GM12878 (cell line): ENCODE data around the gene COL5A1. TPM values are rescaled to one million over a fixed set of nuclear protein-coding genes. Genes with fewer than 3 reads are reported as not detected.

Experiments
- ATAC-seq: fragments of 200-7000 bp; cut with Tn5 transposase; 3 replicates; pipeline ENCODE4 v1.9.1; 2020; ENCODE audit warnings: mild to moderate bottlenecking, moderate library complexity
- BruUV-seq: library from RNA; stranded (reverse); fragments of 400-500 nt; replicated peaks from 2 replicates; lab custom pipeline; 2021; lab: Mats Ljungman, UMichigan
- CTCF ChIA-PET: fragments of 300-600 bp; sonication (Branson Sonifier 250); formaldehyde crosslinking; extraction: SDS; loops from one replicate; lab custom pipeline; 2021; ENCODE audit warnings: inconsistent platforms; lab: Yijun Ruan, JAX
- POLR2A ChIA-PET: fragments of 350-600 bp; formaldehyde crosslinking; extraction: SDS; loops from one replicate; lab custom pipeline; 2021; ENCODE audit warnings: inconsistent platforms; lab: Charles Lee
- RAD21 ChIA-PET: fragments of 300-600 bp; sonication (Branson Sonifier 250); formaldehyde crosslinking; loops from one replicate; lab custom pipeline; 2023; ENCODE audit warnings: antibody characterized with exemption; ENCODE audit not compliant: unreplicated experiment; lab: Charles Lee
- SMC1A ChIA-PET: fragments of 300-600 bp; sonication (Branson Sonifier 250); formaldehyde crosslinking; loops from one replicate; lab custom pipeline; 2023; ENCODE audit not compliant: unreplicated experiment, uncharacterized antibody; lab: Charles Lee
- DNase-seq: peaks from one replicate; pipeline ENCODE4 v3.0.0-alpha.2; 2011; ENCODE audit warnings: low read depth, low spot score
- FAIRE-seq: peaks from 3 replicates; lab custom pipeline; 2011; peaks lifted over from hg19 to GRCh38; lab: Jason Lieb, UNC
- H2AFZ ChIP-seq: 2 replicates; pipeline ENCODE4 v1.6.0; 2011; ENCODE audit warnings: low read depth, low read length, control low read depth; ENCODE audit not compliant: control insufficient read depth
- H3K27ac ChIP-seq: 2 replicates; pipeline ENCODE4 v1.5.1; 2011; ENCODE audit warnings: control low read depth; ENCODE audit not compliant: control insufficient read depth, insufficient read depth
- H3K27me3 ChIP-seq, 2 experiments: replicated peaks in 1 of 2; 2 replicates each; pipeline versions ENCODE4 v1.6.0 to v1.6.1; 2011; ENCODE audit warnings: low read length in 1 of 2; ENCODE audit not compliant: control insufficient read depth in 2 of 2, insufficient read depth in 2 of 2
- H3K36me3 ChIP-seq, 2 experiments: 2 replicates each; pipeline ENCODE4 v1.5.1; 2011; ENCODE audit warnings: low read length in 1 of 2; ENCODE audit not compliant: control insufficient read depth in 2 of 2, insufficient read depth in 2 of 2
- H3K4me1 ChIP-seq: 2 replicates; pipeline ENCODE4 v1.6.1; 2011; ENCODE audit warnings: mild to moderate bottlenecking, low read length, moderate library complexity, mixed read lengths; ENCODE audit not compliant: control insufficient read depth, insufficient read depth
- H3K4me2 ChIP-seq: 2 replicates; pipeline ENCODE4 v1.6.0; 2011; ENCODE audit warnings: control low read depth; ENCODE audit not compliant: control insufficient read depth, insufficient read depth
- H3K4me3 ChIP-seq: fragments of 200-600 bp; sonication (generic); 2 replicates; pipeline ENCODE4 v1.5.1; 2016
- H3K79me2 ChIP-seq: 2 replicates; pipeline ENCODE4 v1.6.0; 2011; ENCODE audit warnings: low read length; ENCODE audit not compliant: control insufficient read depth, insufficient read depth
- H3K9ac ChIP-seq: 2 replicates; pipeline ENCODE4 v1.8.0; 2011; ENCODE audit warnings: low read length, control low read depth, mixed read lengths; ENCODE audit not compliant: control insufficient read depth, insufficient read depth
- H3K9me3 ChIP-seq: replicated peaks from 3 replicates; pipeline ENCODE4 v1.5.1; 2011; ENCODE audit warnings: mild to moderate bottlenecking, low read length; ENCODE audit not compliant: control insufficient read depth, insufficient read depth
- H4K20me1 ChIP-seq: 2 replicates; pipeline ENCODE4 v1.6.0; 2011; ENCODE audit not compliant: control insufficient read depth, insufficient read depth
- BMI1 ChIP-seq: fragments of 450-650 bp; IDR thresholded peaks from 2 replicates; pipeline ENCODE4 v1.6.1; 2016; ENCODE audit warnings: mild to moderate bottlenecking, moderate library complexity, borderline replicate concordance
- ESRRA ChIP-seq: IDR thresholded peaks from 2 replicates; pipeline ENCODE4 v1.6.1; 2012; ENCODE audit warnings: mild to moderate bottlenecking, low read length, improper control_type of control experiment
- HSF1 ChIP-seq: fragments of 150-350 bp; IDR thresholded peaks from 2 replicates; pipeline ENCODE4 v1.6.1; 2014; ENCODE audit warnings: mild to moderate bottlenecking, low read depth, low read length
- NFYB ChIP-seq: IDR thresholded peaks from 2 replicates; pipeline ENCODE4 v1.6.1; 2011; ENCODE audit warnings: low read depth, mild to moderate bottlenecking, low read length, improper control_type of control experiment, moderate library complexity; ENCODE audit not compliant: insufficient read depth
- NKRF ChIP-seq: fragments of 450-650 bp; conservative IDR thresholded peaks from 2 replicates; pipeline ENCODE4 v1.6.1; 2017; ENCODE audit warnings: mild to moderate bottlenecking, moderate library complexity
- PKNOX1 ChIP-seq: fragments of 450-650 bp; IDR thresholded peaks from 2 replicates; pipeline ENCODE4 v1.6.1; 2016; ENCODE audit warnings: mild to moderate bottlenecking
- RAD21 ChIP-seq: IDR thresholded peaks from 2 replicates; pipeline ENCODE4 v1.6.1; 2011; ENCODE audit warnings: mild to moderate bottlenecking, low read depth, low read length, moderate library complexity; ENCODE audit not compliant: insufficient read depth
- REST ChIP-seq: IDR thresholded peaks from 2 replicates; pipeline ENCODE4 v1.6.1; 2012; ENCODE audit warnings: mild to moderate bottlenecking, low read depth, low read length
- SMC3 ChIP-seq: IDR thresholded peaks from 2 replicates; pipeline ENCODE4 v1.6.1; 2011; ENCODE audit warnings: low read length, improper control_type of control experiment, borderline replicate concordance
- TCF7 ChIP-seq: IDR thresholded peaks from 2 replicates; pipeline ENCODE4 v1.6.1; 2014; ENCODE audit warnings: antibody characterized with exemption, borderline replicate concordance
- ZBTB11 ChIP-seq: fragments of 450-650 bp; formaldehyde crosslinking; IDR thresholded peaks from 2 replicates; pipeline ENCODE4 v1.5.0; 2022; ENCODE audit warnings: mild to moderate bottlenecking, missing genetic modification characterization
- ZNF207 ChIP-seq: fragments of 450-650 bp; IDR thresholded peaks from 2 replicates; pipeline ENCODE4 v1.6.1; 2014; ENCODE audit warnings: antibody characterized with exemption, mild to moderate bottlenecking, borderline replicate concordance
- WGBS: methylation state at CpG from one replicate; pipeline ENCODE4 v1.1.6; 2016; ENCODE audit warnings: low lambda C conversion rate; ENCODE audit not compliant: insufficient replicate concordance, insufficient coverage; ENCODE audit errors: missing lambda C conversion rate; 5-methylcytosine and 5-hydroxymethylcytosine counted together
- in situ Hi-C: fragments of 300-500 bp; cut with MboI; formaldehyde crosslinking; loops from 9 replicates; pipeline ENCODE4 v1.14.3; 2018; ENCODE audit warnings: mixed read lengths
- intact Hi-C: fragments of 100-400 bp; cut with micrococcal nuclease; formaldehyde crosslinking; loops from one replicate; pipeline ENCODE4 v1.14.2; 2022; ENCODE audit not compliant: unreplicated experiment
- polyA plus RNA-seq, 11 experiments: library from polyadenylated mRNA; depleted of rRNA in 4 of 11; unstranded in 6 of 11; stranded (reverse) in 5 of 11; fragments of >200 nt; fragmentation: Nextera tagmentation in 4 of 11; fragmentation: Illumina TruSeq in 1 of 11; extraction: Ambion mirVana in 4 of 11; extraction: Trizol in 1 of 11; gene quantifications; 1 replicate in 1 of 11; 2 replicates in 10 of 11; pipeline versions ENCODE4 v1.2.1 to v1.2.3, GENCODE V29; 2011 to 2016; ENCODE audit warnings: inconsistent platforms in 2 of 11, missing spikeins in 2 of 11, low read depth in 1 of 11
- total RNA-seq, 4 experiments: library from RNA; depleted of rRNA in 3 of 4; stranded (reverse); fragments of >200 nt in 3 of 4; fragmentation: Illumina TruSeq in 1 of 4; extraction: Trizol in 1 of 4; gene quantifications; 2 replicates each; pipeline versions ENCODE4 v1.2.1 to v1.2.3, GENCODE V29; 2013 to 2021

Gene COL5A1
- total and polyA plus RNA-seq, 10 of the 15 experiments (the other 5 are each of a cell fraction or from before 2014, with no cell fraction given), result under 0.01 to 0.15 (median 0.13) TPM; not detected in 4

GRCh38 chr9:134850611-134851010 lies 209.0 kb downstream of the COL5A1 start:
- H3K36me3 ChIP-seq, result no peaks in the 10 kb centered on the region
- no peak for DNase-seq
- in situ Hi-C loops (no loop called here), intact Hi-C loops (no loop called here)
- no peak overlapping the region for H3K4me3 ChIP-seq
- H3K4me1 ChIP-seq, result 0 out of 2 replicates have a peak, but pooled peaks cover 3% of the 10 kb centered on the region
- H3K27ac ChIP-seq, result no peak overlapping the region
- peaks cover 10% of the 10 kb centered on the region; the same call in 2 of the 3 replicates for H3K9me3 ChIP-seq
- H3K4me2 ChIP-seq, result no peak overlapping the region
- 58% methylated on average over 8 of the region's 9 CpGs for WGBS
- ChIA-PET RAD21 (no interaction called here), SMC1A (no interaction called here), CTCF (no interaction called here), POLR2A (no interaction called here)
- no peak for FAIRE-seq
- BruUV-seq, result no TSS peak
- no peak for ATAC-seq
- no peak overlapping the region for H3K9ac ChIP-seq
- no peaks in the 10 kb centered on the region for H4K20me1 ChIP-seq
- H3K79me2 ChIP-seq, result no peaks in the 10 kb centered on the region
- no peak overlapping the region for H2AFZ ChIP-seq
- H3K27me3 ChIP-seq, result no peaks in the 10 kb centered on the region
- TF ChIP-seq NFYB (no peak), ESRRA (no peak), RAD21 (no peak), HSF1 (no peak), BMI1 (no peak), TCF7 (no peak), REST (no peak), SMC3 (no peak), NKRF (no peak), ZBTB11 (CRISPR knock-in tag) (no peak), ZNF207 (no peak), PKNOX1 (no peak)
